DND-41 (cell line): ENCODE data around the gene CLASRP.

Experiments used
- ATAC-seq: fragments of 200-7000 bp; cut with Tn5 transposase; 3 replicates; pipeline ENCODE4 v1.9.1; 2021; ENCODE audit warnings: low read depth; ENCODE audit not compliant: insufficient read depth
- DNase-seq: peaks from one replicate; pipeline ENCODE4 v3.0.0-alpha.2; 2020
- H2AFZ ChIP-seq: 2 replicates; pipeline ENCODE4 v1.6.0; 2012; ENCODE audit warnings: low read depth, low read length
- H3K27ac ChIP-seq: 2 replicates; pipeline ENCODE4 v1.5.1; 2012; ENCODE audit warnings: low read length, inconsistent platforms
- H3K27me3 ChIP-seq: fragments of 200-600 bp; sonication (generic); 2 replicates; pipeline ENCODE4 v1.6.0; 2012; ENCODE audit warnings: low read length, mild to moderate bottlenecking, inconsistent platforms; ENCODE audit not compliant: insufficient read depth, poor library complexity
- H3K36me3 ChIP-seq: 2 replicates; pipeline ENCODE4 v1.5.1; 2012; ENCODE audit warnings: low read length, inconsistent platforms; ENCODE audit not compliant: insufficient read depth
- H3K4me1 ChIP-seq: 2 replicates; pipeline ENCODE4 v1.5.1; 2012; ENCODE audit warnings: mild to moderate bottlenecking, low read length; ENCODE audit not compliant: insufficient read depth
- H3K4me2 ChIP-seq: 2 replicates; pipeline ENCODE4 v1.6.0; 2012; ENCODE audit warnings: mild to moderate bottlenecking, moderate library complexity, low read length, inconsistent platforms; ENCODE audit not compliant: insufficient read depth
- H3K4me3 ChIP-seq, 2 experiments: fragments of 200-600 bp in 1 of 2; shearing (Covaris generic) in 1 of 2; 2 replicates each; pipeline ENCODE4 v1.5.1; 2012 to 2016; ENCODE audit warnings: inconsistent platforms in 2 of 2, low read length in 2 of 2, mild to moderate bottlenecking in 2 of 2, low read depth in 1 of 2, moderate library complexity in 1 of 2
- H3K79me2 ChIP-seq: 2 replicates; pipeline ENCODE4 v1.6.0; 2012; ENCODE audit warnings: low read length, inconsistent platforms; ENCODE audit not compliant: insufficient read depth
- H3K9ac ChIP-seq: 2 replicates; pipeline ENCODE4 v1.6.0; 2012; ENCODE audit warnings: low read depth, mild to moderate bottlenecking, inconsistent platforms, low read length, moderate library complexity
- H3K9me3 ChIP-seq: 2 replicates; pipeline ENCODE4 v1.5.1; 2012; ENCODE audit warnings: low read length, moderate library complexity, mild to moderate bottlenecking, inconsistent platforms; ENCODE audit not compliant: insufficient read depth, severe bottlenecking
- H4K20me1 ChIP-seq: 2 replicates; pipeline ENCODE4 v1.6.0; 2012; ENCODE audit warnings: low read length; ENCODE audit not compliant: insufficient read depth
- CTCF ChIP-seq: IDR thresholded peaks from 2 replicates; pipeline ENCODE4 v1.5.1; 2012; ENCODE audit warnings: borderline replicate concordance, low read length, moderate library complexity, mild to moderate bottlenecking; ENCODE audit not compliant: poor library complexity, severe bottlenecking; ENCODE audit errors: extremely low read depth
- EZH2 ChIP-seq: IDR thresholded peaks from 3 replicates; pipeline ENCODE4 v1.6.1; 2012; ENCODE audit warnings: borderline replicate concordance, low read depth, mild to moderate bottlenecking, moderate library complexity, low read length, inconsistent platforms; ENCODE audit not compliant: severe bottlenecking

Gene CLASRP

GRCh38 chr19:45019187-45019586 lies 19.7 kb upstream of the CLASRP start:
- Histone ChIP-seq H3K4me3 (no peak overlapping the region), H3K4me2 (no peak overlapping the region), H3K4me1 (no peaks in the 10 kb centered on the region), H3K79me2 (no peaks in the 10 kb centered on the region), H3K9ac (no peak overlapping the region), H3K9me3 (no peaks in the 10 kb centered on the region), H3K27me3 (no peaks in the 10 kb centered on the region), H2AFZ (no peak overlapping the region), H3K36me3 (no peaks in the 10 kb centered on the region), H4K20me1 (no peaks in the 10 kb centered on the region), H3K27ac (no peak overlapping the region)
- TF ChIP-seq EZH2: no peak
- no peak for TF ChIP-seq CTCF
- no peak for DNase-seq
- ATAC-seq: no peak

GRCh38 chr19:45020071-45020470 lies 18.8 kb upstream of the CLASRP start:
- no peak for ATAC-seq
- no peak for DNase-seq

GRCh38 chr19:45021971-45022370 lies 16.9 kb upstream of the CLASRP start:
- Histone ChIP-seq H3K79me2 (no peaks in the 10 kb centered on the region), H4K20me1 (no peaks in the 10 kb centered on the region), H3K9me3 (no peaks in the 10 kb centered on the region), H3K4me1 (no peaks in the 10 kb centered on the region), H3K36me3 (no peaks in the 10 kb centered on the region), H3K4me2 (no peak overlapping the region), H3K9ac (no peak overlapping the region), H2AFZ (no peak overlapping the region), H3K4me3 (no peak overlapping the region), H3K27me3 (no peaks in the 10 kb centered on the region), H3K27ac (no peak overlapping the region)
- DNase-seq (no peak), ATAC-seq (no peak)
- TF ChIP-seq EZH2 (no peak), CTCF (no peak)

More at GRCh38 chr19:45020071-45020470, 18.8 kb upstream of the CLASRP start:
- no peaks in the 10 kb centered on the region for H3K36me3 ChIP-seq
- H4K20me1 ChIP-seq: no peaks in the 10 kb centered on the region
- H3K79me2 ChIP-seq: no peaks in the 10 kb centered on the region
- no peak overlapping the region for H2AFZ ChIP-seq
- TF ChIP-seq EZH2 (no peak), CTCF (no peak)
- H3K4me3 ChIP-seq: no peak overlapping the region
- no peaks in the 10 kb centered on the region for H3K27me3 ChIP-seq
- no peak overlapping the region for H3K4me2 ChIP-seq
- no peak overlapping the region for H3K27ac ChIP-seq
- no peak overlapping the region for H3K9ac ChIP-seq
- no peaks in the 10 kb centered on the region for H3K4me1 ChIP-seq
- no peaks in the 10 kb centered on the region for H3K9me3 ChIP-seq

GRCh38 chr19:45023048-45023447 lies 15.8 kb upstream of the CLASRP start:
- H4K20me1 ChIP-seq: no peaks in the 10 kb centered on the region
- no peaks in the 10 kb centered on the region for H3K27me3 ChIP-seq
- no peak overlapping the region for H3K4me2 ChIP-seq
- no peaks in the 10 kb centered on the region for H3K79me2 ChIP-seq
- H3K27ac ChIP-seq: no peak overlapping the region
- ATAC-seq (no peak), DNase-seq (no peak)
- H3K4me1 ChIP-seq: no peaks in the 10 kb centered on the region
- no peak overlapping the region for H3K4me3 ChIP-seq
- no peak overlapping the region for H3K9ac ChIP-seq
- H3K36me3 ChIP-seq: no peaks in the 10 kb centered on the region
- no peak overlapping the region for H2AFZ ChIP-seq
- H3K9me3 ChIP-seq: no peaks in the 10 kb centered on the region
- TF ChIP-seq CTCF: no peak
- TF ChIP-seq EZH2: no peak
